HepG2 (cell line): ENCODE measurements around the gene PRSS22. TPM values are rescaled to one million over a fixed set of nuclear protein-coding genes. Genes with fewer than 3 reads are reported as not detected.

Experiments
- ATF6 ChIP-seq: sonication (generic); formaldehyde crosslinking; conservative IDR thresholded peaks from 2 replicates; pipeline ENCODE4 v1.4.0; 2020; ENCODE audit warnings: missing genetic modification reagents
- CREB1 ChIP-seq, 2 experiments: fragments of 450-650 bp in 1 of 2; IDR thresholded peaks; 2 replicates each; pipeline ENCODE4 v1.6.1; 2016 to 2017; ENCODE audit warnings: control low read depth in 1 of 2, mild to moderate bottlenecking in 1 of 2, missing compliant biosample characterization in 1 of 2, missing genetic modification characterization in 1 of 2
- DDIT3 ChIP-seq: sonication (generic); formaldehyde crosslinking; IDR thresholded peaks from 2 replicates; pipeline ENCODE4 v1.4.0; 2020; ENCODE audit warnings: mild to moderate bottlenecking, missing genetic modification reagents
- DZIP1 ChIP-seq: sonication (generic); formaldehyde crosslinking; IDR thresholded peaks from 2 replicates; pipeline ENCODE4 v1.5.0; 2020; ENCODE audit warnings: mild to moderate bottlenecking, missing genetic modification reagents
- GABPA ChIP-seq, 2 experiments: IDR thresholded peaks; 2 replicates each; pipeline ENCODE4 v1.6.1; 2011 to 2016; ENCODE audit warnings: low read depth in 2 of 2, low read length in 1 of 2, missing biosample characterization in 1 of 2, missing genetic modification characterization in 1 of 2
- GMEB1 ChIP-seq: sonication (generic); formaldehyde crosslinking; IDR thresholded peaks from 2 replicates; pipeline ENCODE4 v1.5.1; 2020; ENCODE audit warnings: missing genetic modification reagents, mild to moderate bottlenecking, borderline replicate concordance
- JDP2 ChIP-seq: sonication (generic); formaldehyde crosslinking; IDR thresholded peaks from 2 replicates; pipeline ENCODE4 v1.8.1; 2022; ENCODE audit warnings: missing genetic modification reagents, borderline replicate concordance
- PHF8 ChIP-seq: sonication (generic); formaldehyde crosslinking; IDR thresholded peaks from 2 replicates; pipeline ENCODE4 v1.5.0; 2020; ENCODE audit warnings: missing genetic modification reagents
- PITX1 ChIP-seq: sonication (generic); formaldehyde crosslinking; IDR thresholded peaks from 2 replicates; pipeline ENCODE4 v1.5.1; 2020; ENCODE audit warnings: mild to moderate bottlenecking, missing genetic modification reagents
- SOX13 ChIP-seq, 3 experiments: fragments of 450-650 bp in 1 of 3; sonication (generic) in 1 of 3; formaldehyde crosslinking in 1 of 3; IDR thresholded peaks in 2 of 3; conservative IDR thresholded peaks in 1 of 3; 2 replicates each; pipeline versions ENCODE4 v1.5.0 to v1.6.1; 2016 to 2020; ENCODE audit warnings: antibody characterized with exemption in 1 of 3, mild to moderate bottlenecking in 1 of 3, missing compliant biosample characterization in 1 of 3, missing genetic modification reagents in 1 of 3, moderate library complexity in 1 of 3
- SP5 ChIP-seq: IDR thresholded peaks from 2 replicates; pipeline ENCODE4 v1.6.1; 2016; ENCODE audit warnings: low read depth, borderline replicate concordance
- TCF12 ChIP-seq, 2 experiments: fragments of 450-650 bp in 1 of 2; sonication (generic) in 1 of 2; formaldehyde crosslinking in 1 of 2; IDR thresholded peaks; 2 replicates each; pipeline versions ENCODE4 v1.6.1 to v1.8.0; 2017 to 2022; ENCODE audit warnings: antibody characterized with exemption in 1 of 2, mild to moderate bottlenecking in 1 of 2, missing genetic modification reagents in 1 of 2, moderate library complexity in 1 of 2
- ZBTB33 ChIP-seq: sonication (generic); formaldehyde crosslinking; IDR thresholded peaks from 2 replicates; pipeline ENCODE4 v1.4.0; 2020; ENCODE audit warnings: missing genetic modification reagents
- ZMYM2 ChIP-seq: sonication (generic); formaldehyde crosslinking; IDR thresholded peaks from 2 replicates; pipeline ENCODE4 v1.8.0; 2022; ENCODE audit warnings: mild to moderate bottlenecking, missing genetic modification reagents
- ZNF17 ChIP-seq: sonication (generic); formaldehyde crosslinking; IDR thresholded peaks from 2 replicates; pipeline ENCODE4 v1.5.0; 2020; ENCODE audit warnings: mild to moderate bottlenecking, missing genetic modification reagents
- ZNF264 ChIP-seq: sonication (generic); formaldehyde crosslinking; IDR thresholded peaks from 2 replicates; pipeline ENCODE4 v1.4.0; 2020; ENCODE audit warnings: missing genetic modification reagents
- ZSCAN9 ChIP-seq: IDR thresholded peaks from 2 replicates; pipeline ENCODE4 v1.6.1; 2016; ENCODE audit warnings: borderline replicate concordance
- polyA plus RNA-seq, 8 experiments: library from polyadenylated mRNA; depleted of rRNA in 3 of 8; stranded (reverse) in 7 of 8; unstranded in 1 of 8; fragments of >200 nt; fragmentation: Illumina TruSeq in 4 of 8; extraction: Trizol in 4 of 8; gene quantifications; 2 replicates each; pipeline versions ENCODE4 v1.2.1 to v1.2.3, GENCODE V29; 2011 to 2016; ENCODE audit warnings: low read depth in 4 of 8, missing spikeins in 1 of 8, mixed read lengths in 1 of 8; ENCODE audit not compliant: insufficient read depth in 1 of 8
- total RNA-seq, 5 experiments: library from RNA; depleted of rRNA; stranded (reverse); fragments of >200 nt; fragmentation: Illumina TruSeq; extraction: Trizol; gene quantifications; 2 replicates each; pipeline ENCODE4 v1.2.3, GENCODE V29; 2016; ENCODE audit warnings: low read depth in 1 of 5

Gene PRSS22
- total and polyA plus RNA-seq, 2 of the 13 experiments (the other 11 are each of a cell fraction or from before 2014, with no cell fraction given) = 0.24 to 0.32 TPM

- TF ChIP-seq DZIP1 (CRISPR knock-in tag) = no peak
- peak; percentile 89 for TF ChIP-seq SP5 (CRISPR knock-in tag)
- peak; percentile 79 for TF ChIP-seq ZNF264
- no peak for TF ChIP-seq ZNF17 (CRISPR knock-in tag)
- TF ChIP-seq CREB1 (IDR thresholded peaks at IDR 0.05) = 0 out of 2 replicates have a peak, but pooled peaks have one; percentile 20
- TF ChIP-seq CREB1 (CRISPR knock-in tag; IDR thresholded peaks at IDR 0.05) = no peak; the same call in 1 of the 2 replicates
- peak; percentile 63; the same call in 1 of the 2 replicates for TF ChIP-seq GMEB1 (CRISPR knock-in tag)
- TF ChIP-seq TCF12 (IDR thresholded peaks at IDR 0.05) = no peak
- TF ChIP-seq TCF12 (CRISPR knock-in tag; IDR thresholded peaks at IDR 0.05) = 0 out of 2 replicates have a peak, but pooled peaks have one; percentile 29
- TF ChIP-seq GABPA (IDR thresholded peaks at IDR 0.05; ENCODE audit: low read depth, low read length) = peak; percentile 90
- TF ChIP-seq GABPA (CRISPR knock-in tag; IDR thresholded peaks at IDR 0.05; ENCODE audit: low read depth) = peak; percentile 98
- no peak for TF ChIP-seq SOX13 (IDR thresholded peaks at IDR 0.05)
- no peak for TF ChIP-seq SOX13 (CRISPR knock-in tag; conservative IDR thresholded peaks at IDR 0.05 in 1 of 2, IDR thresholded peaks at IDR 0.05 in 1 of 2)
- 0 out of 2 replicates have a peak, but pooled peaks have one; percentile 40 for TF ChIP-seq DDIT3 (CRISPR knock-in tag)
- peak; percentile 51; the same call in 1 of the 2 replicates for TF ChIP-seq ZMYM2 (CRISPR knock-in tag)
- peak; percentile 71; the same call in 1 of the 2 replicates for TF ChIP-seq ZSCAN9
- TF ChIP-seq ZBTB33 (CRISPR knock-in tag) = peak; percentile 36
- no peak for TF ChIP-seq ATF6
- no peak for TF ChIP-seq JDP2 (CRISPR knock-in tag)
- peak; percentile 94 for TF ChIP-seq PHF8 (CRISPR knock-in tag)
- peak; percentile 75 for TF ChIP-seq PITX1 (CRISPR knock-in tag)
Measured at GRCh38 chr16:2867987-2868789, 10.2 kb upstream of the PRSS22 start (continued).
